HepG2 (cell line): Measurements from ENCODE around the gene KRT36. TPM values are rescaled to one million over a fixed set of nuclear protein-coding genes. Genes with fewer than 3 reads are reported as not detected.

Experiments used
- ATAC-seq: fragments of 200-7000 bp; cut with Tn5 transposase; 3 replicates; pipeline ENCODE4 v1.9.1; 2020; ENCODE audit warnings: mild to moderate bottlenecking, moderate library complexity
- BruUV-seq: library from RNA; stranded (reverse); fragments of 400-500 nt; replicated peaks from 2 replicates; lab custom pipeline; 2021; lab: Mats Ljungman, UMichigan
- CTCF ChIA-PET: fragments of 300-600 bp; formaldehyde crosslinking; extraction: SDS; loops from one replicate; lab custom pipeline; 2021; ENCODE audit warnings: low total read pairs, inconsistent platforms, low intra/inter-chr PET ratio; lab: Yijun Ruan, JAX
- POLR2A ChIA-PET: fragments of 350-600 bp; sonication (Branson Sonifier 250); formaldehyde crosslinking; loops from one replicate; lab custom pipeline; 2020; ENCODE audit warnings: antibody characterized with exemption, inconsistent platforms; lab: Yijun Ruan, JAX
- DNase-seq: peaks from one replicate; pipeline ENCODE4 v3.0.0-alpha.2; 2015; ENCODE audit warnings: low spot score
- FAIRE-seq: peaks from 3 replicates; lab custom pipeline; 2011; peaks lifted over from hg19 to GRCh38; lab: Jason Lieb, UNC
- H2AFZ ChIP-seq: one replicate; pipeline ENCODE4 v1.6.1; 2011; ENCODE audit warnings: low read length, inconsistent platforms
- H3K27ac ChIP-seq: fragments of 300-600 bp; 3 replicates; pipeline ENCODE4 v1.8.0; 2011; ENCODE audit warnings: mixed run types, mild to moderate bottlenecking, mixed read lengths, low read length, inconsistent platforms; ENCODE audit not compliant: insufficient read depth; ENCODE audit errors: extremely low read length
- H3K27me3 ChIP-seq, 2 experiments: fragments of 200-600 bp in 1 of 2; 2 replicates in 1 of 2; 3 replicates in 1 of 2; pipeline versions ENCODE4 v1.6.0 to v1.8.0; 2011; ENCODE audit warnings: low read length in 2 of 2, mild to moderate bottlenecking in 2 of 2, moderate library complexity in 2 of 2, inconsistent platforms in 1 of 2; ENCODE audit not compliant: insufficient read depth in 2 of 2, control insufficient read depth in 1 of 2
- H3K36me3 ChIP-seq, 2 experiments: fragments of 200-600 bp in 1 of 2; replicated peaks in 1 of 2; 2 replicates in 1 of 2; 3 replicates in 1 of 2; pipeline versions ENCODE4 v1.5.1 to v1.8.0; 2011; ENCODE audit warnings: low read length in 2 of 2, inconsistent platforms in 1 of 2; ENCODE audit not compliant: insufficient read depth in 2 of 2, control insufficient read depth in 1 of 2
- H3K4me1 ChIP-seq: 2 replicates; pipeline ENCODE4 v1.5.1; 2012; ENCODE audit warnings: low read length, inconsistent platforms; ENCODE audit not compliant: insufficient read depth
- H3K4me2 ChIP-seq: 2 replicates; pipeline ENCODE4 v1.6.0; 2011; ENCODE audit warnings: low read depth, low read length, inconsistent platforms
- H3K4me3 ChIP-seq, 3 experiments: fragments of 200-600 bp in 1 of 3; sonication (generic), shearing (Covaris generic) in 1 of 3; replicated peaks in 1 of 3; 2 replicates each; pipeline ENCODE4 v1.5.1; 2011 to 2016; ENCODE audit warnings: low read length in 3 of 3, inconsistent platforms in 2 of 3, low read depth in 2 of 3, mild to moderate bottlenecking in 2 of 3, control low read depth in 1 of 3, mixed read lengths in 1 of 3; ENCODE audit not compliant: insufficient read depth in 1 of 3
- H3K79me2 ChIP-seq: one replicate; pipeline ENCODE4 v1.6.1; 2011; ENCODE audit warnings: low read length, inconsistent platforms; ENCODE audit not compliant: insufficient read depth
- H3K9ac ChIP-seq: 2 replicates; pipeline ENCODE4 v1.6.0; 2011; ENCODE audit warnings: mild to moderate bottlenecking, low read depth, low read length, inconsistent platforms; ENCODE audit not compliant: insufficient read depth
- H3K9me3 ChIP-seq: 2 replicates; pipeline ENCODE4 v1.5.1; 2012; ENCODE audit warnings: mild to moderate bottlenecking, low read length
- H4K20me1 ChIP-seq: 2 replicates; pipeline ENCODE4 v1.6.0; 2011; ENCODE audit warnings: inconsistent platforms, mild to moderate bottlenecking, low read length, moderate library complexity; ENCODE audit not compliant: insufficient read depth
- ARID4A ChIP-seq: sonication (generic); formaldehyde crosslinking; IDR thresholded peaks from 2 replicates; pipeline ENCODE4 v1.5.0; 2020; ENCODE audit warnings: mild to moderate bottlenecking, missing genetic modification reagents, borderline replicate concordance
- DMTF1 ChIP-seq: sonication (generic); formaldehyde crosslinking; IDR thresholded peaks from 2 replicates; pipeline ENCODE4 v1.4.0; 2020; ENCODE audit warnings: mild to moderate bottlenecking, missing genetic modification reagents
- KLF6 ChIP-seq: IDR thresholded peaks from 2 replicates; pipeline ENCODE4 v1.8.0; 2016; ENCODE audit warnings: missing biosample characterization, missing genetic modification reagents
- MXD3 ChIP-seq: IDR thresholded peaks from 2 replicates; pipeline ENCODE4 v1.6.1; 2016; ENCODE audit warnings: mild to moderate bottlenecking, missing biosample characterization, missing genetic modification reagents
- SMAD3 ChIP-seq: sonication (generic); formaldehyde crosslinking; IDR thresholded peaks from 2 replicates; pipeline ENCODE4 v1.4.0; 2020; ENCODE audit warnings: missing genetic modification reagents
- SP2 ChIP-seq: sonication (generic); formaldehyde crosslinking; IDR thresholded peaks from 2 replicates; pipeline ENCODE4 v1.5.1; 2020; ENCODE audit warnings: mild to moderate bottlenecking, missing genetic modification reagents
- TGIF2 ChIP-seq: IDR thresholded peaks from 2 replicates; pipeline ENCODE4 v1.6.1; 2016; ENCODE audit warnings: control low read depth, missing compliant biosample characterization
- ZNF496 ChIP-seq: sonication (generic); formaldehyde crosslinking; IDR thresholded peaks from 2 replicates; pipeline ENCODE4 v1.8.1; 2023; ENCODE audit warnings: mild to moderate bottlenecking, moderate library complexity, missing genetic modification reagents; ENCODE audit not compliant: insufficient replicate concordance
- ZNF503 ChIP-seq: sonication (generic); formaldehyde crosslinking; IDR thresholded peaks from 2 replicates; pipeline ENCODE4 v1.4.0; 2020; ENCODE audit warnings: missing genetic modification reagents
- WGBS: methylation state at CpG from one replicate; pipeline ENCODE4 v1.1.6; 2017; ENCODE audit warnings: low lambda C conversion rate; 5-methylcytosine and 5-hydroxymethylcytosine counted together
- in situ Hi-C: cut with HindIII; loops from 2 replicates; pipeline ENCODE4 v1.10.0; 2017; ENCODE audit warnings: low pct_unique_long_range_greater_than_20kb; ENCODE audit not compliant: extremely low pct_ligation_motif_present
- intact Hi-C: fragments of 100-400 bp; cut with micrococcal nuclease; formaldehyde crosslinking; loops from one replicate; pipeline ENCODE4 v1.10.0; 2022; ENCODE audit not compliant: unreplicated experiment
- polyA plus RNA-seq, 8 experiments: library from polyadenylated mRNA; depleted of rRNA in 3 of 8; stranded (reverse) in 7 of 8; unstranded in 1 of 8; fragments of >200 nt; fragmentation: Illumina TruSeq in 4 of 8; extraction: Trizol in 4 of 8; gene quantifications; 2 replicates each; pipeline versions ENCODE4 v1.2.1 to v1.2.3, GENCODE V29; 2011 to 2016; ENCODE audit warnings: low read depth in 4 of 8, missing spikeins in 1 of 8, mixed read lengths in 1 of 8; ENCODE audit not compliant: insufficient read depth in 1 of 8
- total RNA-seq, 5 experiments: library from RNA; depleted of rRNA; stranded (reverse); fragments of >200 nt; fragmentation: Illumina TruSeq; extraction: Trizol; gene quantifications; 2 replicates each; pipeline ENCODE4 v1.2.3, GENCODE V29; 2016; ENCODE audit warnings: low read depth in 1 of 5

KRT36 gene
- total and polyA plus RNA-seq, 2 of the 13 experiments (the other 11 are each of a cell fraction or from before 2014, with no cell fraction given) = not detected

GRCh38 chr17:41464173-41464572 is 25.5 kb downstream of the KRT36 start (continued):
- TF ChIP-seq ARID4A (CRISPR knock-in tag) (no peak), TGIF2 (CRISPR knock-in tag) (no peak), KLF6 (CRISPR knock-in tag) (no peak)

- H3K4me1 ChIP-seq = no peaks in the 10 kb centered on the region
- H3K4me3 ChIP-seq = no peak overlapping the region
- H3K27ac ChIP-seq = no peak overlapping the region
- H3K4me2 ChIP-seq = no peak overlapping the region
- POLR2A ChIA-PET = no interaction called here
- no peaks in the 10 kb centered on the region for H3K79me2 ChIP-seq
- no peak overlapping the region for H2AFZ ChIP-seq
- TF ChIP-seq DMTF1 = no peak
- TF ChIP-seq SP2 (CRISPR knock-in tag) = no peak
- no peak for TF ChIP-seq ZNF503
- TF ChIP-seq ZNF496 (CRISPR knock-in tag) = no peak
- no peak for TF ChIP-seq SMAD3 (CRISPR knock-in tag)
- TF ChIP-seq MXD3 = no peak
- H3K36me3 ChIP-seq = no peaks in the 10 kb centered on the region
- H3K27me3 ChIP-seq = peaks cover 2 to 43% of the 10 kb centered on the region in 2 experiments; a peak in 3 of 5 replicates
- CTCF ChIA-PET = no interaction called here
- no TSS peak for BruUV-seq
- intact Hi-C loops = no loop called here
- no peaks in the 10 kb centered on the region for H4K20me1 ChIP-seq
- H3K9me3 ChIP-seq = no peaks in the 10 kb centered on the region
- no peak for FAIRE-seq
- no peak for ATAC-seq
- no peak overlapping the region for H3K9ac ChIP-seq
- DNase-seq = no peak
- in situ Hi-C loops = no loop called here
- WGBS = 11% methylated on average over 4 of the region's 8 CpGs
These were observed 26.0 kb downstream of the KRT36 start for GRCh38 chr17:41463746-41464145.
